HG03457 (cell line): Measurements from ENCODE around the gene SORBS2.

Experiments used
- ATAC-seq: cut with Tn5 transposase; IDR thresholded peaks from one replicate; pipeline ENCODE4 v1.9.1; 2021; ENCODE audit warnings: moderate number of reproducible peaks; ENCODE audit not compliant: unreplicated experiment

Gene SORBS2

DNA sequence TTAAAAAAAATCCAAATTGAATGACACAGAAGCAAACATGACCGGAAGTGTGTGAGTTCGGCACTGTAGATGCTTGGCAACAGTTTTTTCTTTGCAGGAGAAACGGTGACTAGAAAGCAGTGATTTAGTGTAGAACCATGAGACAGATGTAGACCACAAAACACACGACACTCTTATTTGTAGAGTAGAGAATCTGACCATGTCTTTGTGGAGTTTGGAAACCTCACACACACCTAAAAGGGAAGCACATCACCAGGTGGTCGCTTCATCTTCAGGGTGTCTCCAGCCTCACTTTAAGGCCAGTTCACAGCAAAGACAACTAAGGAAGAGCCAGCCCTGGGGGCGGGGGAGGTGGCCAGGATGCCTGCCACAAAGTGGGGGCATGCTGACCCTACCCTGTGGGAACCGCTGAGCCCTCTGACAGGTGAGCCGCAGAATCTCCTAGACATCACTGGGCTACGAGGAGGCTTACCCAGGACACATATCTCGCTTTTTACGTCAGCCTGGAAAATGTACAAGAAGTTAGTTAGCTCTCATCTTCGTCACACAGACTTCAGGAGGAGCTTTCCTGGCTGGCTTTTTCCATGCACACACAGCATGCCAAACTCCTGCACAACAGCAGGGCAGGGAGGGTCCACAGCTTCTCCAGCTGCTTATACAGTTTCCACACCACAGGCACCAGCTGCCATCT is 212.3 kb downstream of the SORBS2 start:
- ATAC-seq = no peak

- ATAC-seq = no peak
Measured at GRCh38 chr4:185598846-185599552, 213.0 kb downstream of the SORBS2 start.

DNA sequence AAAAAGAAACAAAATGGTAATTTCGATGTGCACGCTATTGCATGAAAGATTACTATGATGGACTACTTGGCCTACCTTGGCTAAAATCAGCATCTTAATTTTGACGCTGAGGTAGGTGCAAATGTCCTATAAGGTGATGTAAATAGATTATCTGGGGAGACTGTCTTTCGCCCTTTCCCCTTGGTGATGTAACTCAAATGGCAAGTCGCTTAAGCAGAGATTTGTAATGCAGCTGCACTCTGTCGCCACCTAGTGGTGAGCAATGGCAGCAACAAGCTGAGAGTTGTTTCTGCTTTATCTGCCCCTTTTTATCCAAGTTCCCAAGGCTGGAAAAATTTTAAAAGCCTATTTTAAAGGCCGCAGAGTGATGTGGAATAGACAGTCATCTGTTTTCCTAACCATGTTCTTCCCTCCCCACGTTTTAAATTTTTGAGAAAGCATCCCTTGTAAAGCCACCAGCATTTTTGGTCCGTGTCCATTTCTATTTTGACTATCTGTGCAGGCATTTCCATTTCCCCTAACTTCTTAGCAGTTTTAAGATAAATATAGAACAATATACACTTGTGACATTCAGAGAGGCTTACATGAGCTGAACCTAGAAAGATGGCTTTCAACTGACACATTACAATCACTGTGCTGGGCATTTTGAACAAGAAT is 214.3 kb downstream of the SORBS2 start:
- no peak for ATAC-seq

GRCh38 chr4:185592845-185593488 is 219.0 kb downstream of the SORBS2 start:
- ATAC-seq = no peak

DNA sequence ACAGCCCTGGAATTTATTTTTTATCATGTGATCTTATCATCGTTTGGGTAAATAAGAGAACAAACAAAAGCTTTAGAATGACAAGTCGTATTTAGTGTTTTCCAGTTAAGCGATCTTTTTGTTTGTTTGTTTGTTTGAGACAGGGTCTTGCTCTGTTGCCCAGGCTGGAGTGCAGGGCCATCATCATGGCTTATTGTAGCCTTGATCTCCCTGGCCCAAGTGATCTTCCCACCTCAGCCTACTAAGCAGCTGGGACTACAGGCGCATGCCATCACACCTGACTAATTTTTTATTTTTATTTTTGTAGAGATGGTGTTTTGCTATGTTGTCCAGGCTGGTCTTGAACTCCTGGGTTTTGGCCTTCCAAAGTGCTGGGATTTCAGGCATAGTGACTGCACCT is 219.6 kb downstream of the SORBS2 start:
- no peak for ATAC-seq

- ATAC-seq = no peak
Measured at GRCh38 chr4:185591679-185592141, 220.3 kb downstream of the SORBS2 start.

- no peak for ATAC-seq
Measured at GRCh38 chr4:185590982-185591381, 221.0 kb downstream of the SORBS2 start.

DNA sequence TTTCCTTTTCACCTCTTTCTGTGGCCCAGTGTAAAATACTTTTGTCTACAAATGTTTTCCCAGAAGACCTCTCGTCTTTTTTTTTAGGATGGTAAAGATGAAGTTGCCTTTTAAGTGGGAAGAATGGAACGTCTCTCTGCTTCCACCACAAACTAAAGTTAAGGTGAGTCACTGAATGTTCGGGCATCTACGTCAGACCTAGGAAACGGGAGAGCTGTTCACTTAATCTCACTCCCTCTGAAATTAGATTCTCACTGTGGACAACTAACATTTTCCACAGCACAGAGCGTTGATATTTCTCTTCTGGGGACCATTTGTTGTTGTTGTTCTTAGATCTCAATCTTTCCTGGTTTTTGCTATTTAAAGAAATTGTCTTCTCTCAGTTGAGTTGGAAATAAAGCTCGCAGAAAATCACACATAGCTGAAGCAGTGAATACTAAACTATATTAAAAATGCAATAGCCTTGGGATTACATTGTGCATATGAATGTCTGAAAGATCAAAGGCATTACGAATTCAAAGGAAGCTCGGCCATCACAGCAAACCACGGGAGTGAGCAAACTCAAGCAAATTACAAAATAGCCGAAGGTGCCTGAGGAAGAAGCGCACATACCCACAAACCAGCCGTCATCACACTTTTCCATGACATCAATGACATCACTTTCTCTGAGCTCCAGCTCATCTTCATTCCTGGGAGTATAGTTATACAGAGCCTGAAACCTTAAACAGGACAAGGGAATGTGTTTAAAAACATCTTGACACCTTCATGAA is 222.7 kb downstream of the SORBS2 start:
- ATAC-seq = no peak

DNA sequence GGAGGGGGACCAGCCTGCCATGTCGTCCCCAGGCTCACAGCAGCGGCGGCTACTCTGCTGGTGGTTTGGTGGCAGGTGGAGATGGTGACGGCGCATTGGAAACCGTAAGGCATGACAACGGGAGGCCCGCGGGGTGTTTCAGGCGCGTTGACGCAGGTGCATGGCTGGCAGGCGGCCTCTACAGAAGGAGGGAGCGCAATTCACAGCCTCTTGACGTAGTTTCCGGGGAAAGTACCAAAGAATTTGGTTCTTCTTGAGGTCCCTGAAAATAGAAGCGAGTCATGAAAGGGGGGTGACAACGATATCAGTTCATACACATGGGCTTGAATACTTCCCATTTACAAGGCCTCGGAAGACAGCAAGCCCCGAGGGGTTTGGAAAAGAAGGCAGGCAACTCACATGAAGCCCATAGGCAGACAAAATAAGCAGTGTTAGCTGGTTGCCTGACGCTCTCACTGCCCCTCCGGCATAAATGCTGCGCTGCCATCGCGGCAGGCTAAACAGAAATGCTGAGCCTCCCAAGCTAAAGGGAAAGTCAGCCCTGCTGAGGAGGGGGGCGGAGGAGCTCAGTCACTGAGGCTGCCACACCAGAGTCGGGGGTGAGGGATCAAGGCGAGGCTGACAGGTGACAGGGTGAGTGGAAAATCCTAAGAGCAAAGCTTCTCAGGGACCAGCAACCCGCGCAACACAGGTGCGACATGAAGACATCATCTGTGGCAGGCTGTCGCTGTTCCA is 224.4 kb downstream of the SORBS2 start:
- peak; percentile 96 for ATAC-seq

- ATAC-seq = no peak
Measured at GRCh38 chr4:185587030-185587426, 225.0 kb downstream of the SORBS2 start.

GRCh38 chr4:185585211-185585610 is 226.8 kb downstream of the SORBS2 start:
- ATAC-seq = no peak

DNA sequence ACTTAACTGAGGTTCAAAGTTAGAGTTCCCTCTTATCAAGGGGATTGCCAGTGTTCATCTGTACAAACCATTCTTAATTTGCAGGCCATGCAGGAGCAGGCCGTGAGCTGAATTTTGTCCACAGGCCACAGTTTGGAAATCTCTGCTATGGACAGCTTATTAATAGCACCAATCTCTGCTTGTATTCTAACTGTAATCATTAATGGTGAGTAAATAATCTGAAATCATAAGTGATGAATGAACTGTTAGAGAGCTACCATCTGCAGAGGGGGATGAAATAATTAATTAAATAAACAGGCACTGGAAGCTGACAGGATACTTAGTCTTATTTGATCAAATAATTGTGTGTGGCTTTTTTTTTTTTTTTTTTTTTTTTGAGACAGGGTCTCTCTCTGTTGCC is 228.2 kb downstream of the SORBS2 start:
- no peak for ATAC-seq

- no peak for ATAC-seq
Measured at GRCh38 chr4:185582651-185583400, 229.2 kb downstream of the SORBS2 start.

GRCh38 chr4:185580699-185581098 is 231.3 kb downstream of the SORBS2 start:
- ATAC-seq = no peak

GRCh38 chr4:185578284-185578683 is 233.7 kb downstream of the SORBS2 start:
- ATAC-seq = no peak

GRCh38 chr4:185576962-185577950 is 234.7 kb downstream of the SORBS2 start:
- ATAC-seq = no peak

DNA sequence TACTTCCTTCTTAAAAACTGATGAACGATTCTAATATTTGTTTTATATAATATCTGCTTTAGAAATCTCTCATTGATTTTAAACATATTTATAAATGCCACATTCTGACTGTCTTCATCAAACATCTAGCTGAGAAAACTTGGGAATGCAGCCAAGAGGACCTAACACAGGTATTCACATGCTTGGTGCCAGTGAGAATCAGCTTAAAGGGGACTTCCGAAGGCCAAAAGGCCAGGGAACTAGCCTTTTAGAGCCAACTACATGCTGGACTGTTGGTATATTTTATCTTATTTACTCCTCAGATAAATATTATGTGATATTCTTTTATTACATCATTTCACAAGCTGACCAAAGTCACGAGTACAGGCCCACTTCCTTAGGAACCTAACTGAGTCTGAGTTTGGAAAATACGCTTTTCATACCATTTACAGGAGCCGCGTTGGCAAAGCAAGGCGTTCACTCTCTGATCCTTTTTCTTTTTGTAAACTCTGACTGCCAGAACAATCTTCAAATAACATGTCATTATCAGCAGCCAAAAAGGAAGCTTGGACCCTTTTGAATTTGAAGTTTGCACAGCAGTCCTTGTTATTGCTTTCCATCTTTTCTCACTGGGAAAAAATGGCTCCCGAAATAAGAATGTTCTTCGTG is 235.6 kb downstream of the SORBS2 start:
- ATAC-seq = no peak
